B cell (primary cell): ENCODE results near the gene PTH.

Experiments used
- CTCF ChIP-seq: fragments of 200-600 bp; IDR thresholded peaks from one replicate; pipeline ENCODE4 v1.8.0; 2022; ENCODE audit warnings: antibody characterized with exemption, mild to moderate bottlenecking
- EZH2 ChIP-seq: IDR thresholded peaks from 2 replicates; pipeline ENCODE4 v1.6.1; 2012; ENCODE audit warnings: borderline replicate concordance, low read depth, mild to moderate bottlenecking, moderate library complexity, low read length; ENCODE audit not compliant: insufficient read depth, poor library complexity, severe bottlenecking

DNA sequence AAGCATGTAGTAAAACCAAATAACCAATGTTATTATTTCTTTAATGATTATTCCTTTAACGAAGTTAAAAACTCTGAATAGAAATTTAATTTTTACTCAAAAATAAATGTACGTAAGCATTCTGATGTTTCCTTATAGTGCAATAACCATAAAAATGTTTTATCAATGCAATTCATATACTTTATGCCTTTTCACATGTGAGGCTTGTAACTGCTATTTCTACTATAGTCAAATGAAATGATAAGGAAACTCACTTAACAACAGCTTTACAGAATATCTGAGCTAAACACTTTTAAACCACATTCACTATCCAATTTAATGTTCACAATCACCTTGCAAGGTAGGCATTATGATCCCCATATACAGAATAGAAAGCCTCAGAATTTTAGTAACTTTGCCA is 50.2 kb downstream of the PTH start:
- TF ChIP-seq CTCF (no peak), EZH2 (no peak)
